Measurements from ENCODE around the gene CTXN1.
"Not testable (repeated sequence)": the region's sequence is repeated elsewhere in the genome, so short reads cannot be mapped to it uniquely, and the experiment has no call there.

Gene CTXN1

GRCh38 chr19:7902796-7903243 is 23.1 kb downstream of the CTXN1 start:
- DNase-seq (ENCODE audit: low read depth in 4 of 4, low spot score in 1 of 4), result no peak

GRCh38 chr19:7901337-7901736 is 24.6 kb downstream of the CTXN1 start:
- DNase-seq (ENCODE audit: low read depth in 4 of 4, low spot score in 1 of 4), result no peak

- no peak for DNase-seq (ENCODE audit: low read depth in 4 of 4, low spot score in 1 of 4)
These were observed 25.0 kb downstream of the CTXN1 start for GRCh38 chr19:7900931-7901330.

- no peak for DNase-seq (ENCODE audit: low read depth in 4 of 4, low spot score in 1 of 4)
These were observed 25.5 kb downstream of the CTXN1 start for GRCh38 chr19:7900401-7900870.

- no peak for DNase-seq (ENCODE audit: low read depth in 4 of 4, low spot score in 1 of 4)
These were observed 26.1 kb downstream of the CTXN1 start for GRCh38 chr19:7899751-7900378.

GRCh38 chr19:7898967-7899366 is 27.0 kb downstream of the CTXN1 start:
- DNase-seq (ENCODE audit: low read depth in 4 of 4, low spot score in 1 of 4), result no peak

- DNase-seq (ENCODE audit: low read depth in 4 of 4, low spot score in 1 of 4), result no peak
These were observed 28.6 kb downstream of the CTXN1 start for GRCh38 chr19:7897292-7897691.

GRCh38 chr19:7895565-7895964 is 30.4 kb downstream of the CTXN1 start:
- no peak for DNase-seq (ENCODE audit: low read depth in 4 of 4, low spot score in 1 of 4)

GRCh38 chr19:7894612-7895309 is 31.2 kb downstream of the CTXN1 start:
- DNase-seq (ENCODE audit: low read depth in 4 of 4, low spot score in 1 of 4), result no peak

- not testable (repeated sequence) for DNase-seq (ENCODE audit: low read depth in 4 of 4, low spot score in 1 of 4)
These were observed 32.4 kb downstream of the CTXN1 start for GRCh38 chr19:7893362-7894101.

GRCh38 chr19:7888826-7889217 is 37.1 kb downstream of the CTXN1 start:
- no peak for DNase-seq (ENCODE audit: low read depth in 4 of 4, low spot score in 1 of 4)

- DNase-seq (ENCODE audit: low read depth in 4 of 4, low spot score in 1 of 4), result no peak
These were observed 37.6 kb downstream of the CTXN1 start, which contains the start of gene LRRC8E for GRCh38 chr19:7888145-7888825. TSS of gene LRRC8E (plus strand) at chr19:7888510. CDS start at chr19:7895604, 7,094 bp downstream.

GRCh38 chr19:7887408-7888144 is 38.4 kb downstream of the CTXN1 start:
- no peak for DNase-seq (ENCODE audit: low read depth in 4 of 4, low spot score in 1 of 4)

- DNase-seq (ENCODE audit: low read depth in 4 of 4, low spot score in 1 of 4), result no peak
These were observed 40.1 kb downstream of the CTXN1 start for GRCh38 chr19:7885818-7886217.

- no peak for DNase-seq (ENCODE audit: low read depth in 4 of 4, low spot score in 1 of 4)
These were observed 42.0 kb downstream of the CTXN1 start for GRCh38 chr19:7883796-7884570.

GRCh38 chr19:7883105-7883504 is 42.8 kb downstream of the CTXN1 start:
- no peak for DNase-seq (ENCODE audit: low read depth in 4 of 4, low spot score in 1 of 4)

- DNase-seq (ENCODE audit: low read depth in 4 of 4, low spot score in 1 of 4), result no peak
These were observed 44.0 kb downstream of the CTXN1 start for GRCh38 chr19:7881910-7882309.

GRCh38 chr19:7879836-7880235 is 46.1 kb downstream of the CTXN1 start:
- DNase-seq (ENCODE audit: low read depth in 4 of 4, low spot score in 1 of 4), result no peak

GRCh38 chr19:7879111-7879807 is 46.7 kb downstream of the CTXN1 start:
- no peak for DNase-seq (ENCODE audit: low read depth in 4 of 4, low spot score in 1 of 4)

Measured in stimulated activated CD4-positive, alpha-beta T cell treated with anti-CD3 and anti-CD28 coated beads, Interleukin-1b, Interleukin-23, amount 100 ng/mL, for 24 hours (primary cell).